RKO (cell line): ENCODE data around the gene PML.
"Not testable (repeated sequence)": the region's sequence is repeated elsewhere in the genome, so short reads cannot be mapped to it uniquely, and the experiment has no call there.

Experiments used
- DNase-seq: peaks from one replicate; pipeline ENCODE4 v3.0.0-alpha.2; 2016; ENCODE audit warnings: low spot score

The PML gene

GRCh38 chr15:73957785-73958184, 36.7 kb upstream of the PML start:
- DNase-seq, result no peak

GRCh38 chr15:73959012-73959581, 35.4 kb upstream of the PML start:
- peak; percentile 29 for DNase-seq

- DNase-seq, result no peak
Measured at GRCh38 chr15:73959801-73960200, 34.7 kb upstream of the PML start.

GRCh38 chr15:73960472-73961070, 33.9 kb upstream of the PML start:
- not testable (repeated sequence) for DNase-seq

GRCh38 chr15:73962433-73962832, 32.1 kb upstream of the PML start:
- no peak for DNase-seq

- peak; percentile 65 for DNase-seq
Measured at GRCh38 chr15:73964736-73965093, 29.8 kb upstream of the PML start.

GRCh38 chr15:73965094-73965757, 29.3 kb upstream of the PML start:
- DNase-seq, result no peak

GRCh38 chr15:73965758-73966113, 28.8 kb upstream of the PML start:
- DNase-seq, result no peak

- no peak for DNase-seq
Measured at GRCh38 chr15:73968461-73968860, 26.1 kb upstream of the PML start.

GRCh38 chr15:73969151-73969759, 25.3 kb upstream of the PML start:
- DNase-seq, result no peak

- DNase-seq, result peak; percentile 84
Measured at GRCh38 chr15:73972984-73973682, 21.4 kb upstream of the PML start.

GRCh38 chr15:73973683-73974200, 20.8 kb upstream of the PML start:
- not testable (repeated sequence) for DNase-seq

GRCh38 chr15:73975440-73976125, 18.9 kb upstream of the PML start:
- not testable (repeated sequence) for DNase-seq

- DNase-seq, result no peak
Measured at GRCh38 chr15:73978896-73979295, 15.6 kb upstream of the PML start.

GRCh38 chr15:73979636-73980035, 14.9 kb upstream of the PML start:
- DNase-seq, result no peak

- DNase-seq, result no peak
Measured at GRCh38 chr15:73981761-73982221, 12.7 kb upstream of the PML start.

GRCh38 chr15:73982222-73982962, 12.1 kb upstream of the PML start:
- DNase-seq, result no peak

- DNase-seq, result no peak
Measured at GRCh38 chr15:73983211-73983727, 11.2 kb upstream of the PML start.

- DNase-seq, result no peak
Measured at GRCh38 chr15:73983773-73984172, 10.7 kb upstream of the PML start.

GRCh38 chr15:73984208-73984979, 10.1 kb upstream of the PML start:
- no peak for DNase-seq
